ENCODE measurements around the gene ANKRD44.

Gene ANKRD44

GRCh38 chr2:197208024-197208423, 102.6 kb downstream of the ANKRD44 start:
- no peaks in the 10 kb centered on the region for H3K27me3 Mint-ChIP-seq
- peak overlapping the region; percentile 71 for H3K4me3 Mint-ChIP-seq
- peaks cover 98% of the 10 kb centered on the region for H3K4me1 Mint-ChIP-seq
- peak overlapping the region; percentile 97 for H3K27ac Mint-ChIP-seq
- H3K9me3 Mint-ChIP-seq, result no peaks in the 10 kb centered on the region
- H3K36me3 Mint-ChIP-seq, result peaks cover 6% of the 10 kb centered on the region

GRCh38 chr2:197207598-197207997, 103.0 kb downstream of the ANKRD44 start:
- H3K4me1 Mint-ChIP-seq, result peaks cover 97% of the 10 kb centered on the region
- no peaks in the 10 kb centered on the region for H3K27me3 Mint-ChIP-seq
- peak overlapping the region; percentile 97 for H3K27ac Mint-ChIP-seq
- H3K9me3 Mint-ChIP-seq, result no peaks in the 10 kb centered on the region
- H3K36me3 Mint-ChIP-seq, result peaks cover 6% of the 10 kb centered on the region
- peak overlapping the region; percentile 71 for H3K4me3 Mint-ChIP-seq

- H3K27me3 Mint-ChIP-seq, result no peaks in the 10 kb centered on the region
- peaks cover 96% of the 10 kb centered on the region for H3K4me1 Mint-ChIP-seq
- H3K4me3 Mint-ChIP-seq, result peak overlapping the region; percentile 71
- H3K27ac Mint-ChIP-seq, result peak overlapping the region; percentile 97
- peaks cover 9% of the 10 kb centered on the region for H3K36me3 Mint-ChIP-seq
- H3K9me3 Mint-ChIP-seq, result no peaks in the 10 kb centered on the region
These were observed 103.5 kb downstream of the ANKRD44 start for GRCh38 chr2:197207106-197207505.

- Mint-ChIP-seq H3K36me3 (peaks cover 13% of the 10 kb centered on the region), H3K4me3 (peak overlapping the region; percentile 71)
These were observed 104.9 kb downstream of the ANKRD44 start for GRCh38 chr2:197205585-197206215.

GRCh38 chr2:197204519-197205250, 105.9 kb downstream of the ANKRD44 start:
- H3K36me3 Mint-ChIP-seq, result peaks cover 13% of the 10 kb centered on the region
- peak overlapping the region; percentile 96 for H3K27ac Mint-ChIP-seq
- peaks cover 96% of the 10 kb centered on the region for H3K4me1 Mint-ChIP-seq
- no peaks in the 10 kb centered on the region for H3K27me3 Mint-ChIP-seq
- H3K9me3 Mint-ChIP-seq, result no peaks in the 10 kb centered on the region
- H3K4me3 Mint-ChIP-seq, result no peak overlapping the region

More at GRCh38 chr2:197205585-197206215, 104.9 kb downstream of the ANKRD44 start:
- H3K27ac Mint-ChIP-seq, result peak overlapping the region; percentile 96
- H3K27me3 Mint-ChIP-seq, result no peaks in the 10 kb centered on the region
- no peaks in the 10 kb centered on the region for H3K9me3 Mint-ChIP-seq
- peaks cover 96% of the 10 kb centered on the region for H3K4me1 Mint-ChIP-seq

GRCh38 chr2:197201874-197202273, 108.7 kb downstream of the ANKRD44 start:
- H3K27me3 Mint-ChIP-seq, result no peaks in the 10 kb centered on the region
- no peaks in the 10 kb centered on the region for H3K9me3 Mint-ChIP-seq
- peak overlapping the region; percentile 96 for H3K27ac Mint-ChIP-seq
- H3K4me3 Mint-ChIP-seq, result peak overlapping the region; percentile 34
- H3K36me3 Mint-ChIP-seq, result peaks cover 13% of the 10 kb centered on the region
- peaks cover 96% of the 10 kb centered on the region for H3K4me1 Mint-ChIP-seq

- peak overlapping the region; percentile 66 for H3K4me3 Mint-ChIP-seq
These were observed 109.9 kb downstream of the ANKRD44 start for GRCh38 chr2:197200762-197201058.

GRCh38 chr2:197200051-197200761, 110.4 kb downstream of the ANKRD44 start:
- Mint-ChIP-seq H3K9me3 (no peaks in the 10 kb centered on the region), H3K4me1 (peaks cover 96% of the 10 kb centered on the region), H3K27ac (peak overlapping the region; percentile 96), H3K4me3 (peak overlapping the region; percentile 66), H3K27me3 (no peaks in the 10 kb centered on the region), H3K36me3 (peaks cover 12% of the 10 kb centered on the region)

More at GRCh38 chr2:197200762-197201058, 109.9 kb downstream of the ANKRD44 start:
- no peaks in the 10 kb centered on the region for H3K9me3 Mint-ChIP-seq
- H3K36me3 Mint-ChIP-seq, result peaks cover 12% of the 10 kb centered on the region
- no peaks in the 10 kb centered on the region for H3K27me3 Mint-ChIP-seq
- H3K27ac Mint-ChIP-seq, result peak overlapping the region; percentile 96
- peaks cover 96% of the 10 kb centered on the region for H3K4me1 Mint-ChIP-seq

GRCh38 chr2:197198890-197199289, 111.7 kb downstream of the ANKRD44 start:
- Mint-ChIP-seq H3K36me3 (peaks cover 14% of the 10 kb centered on the region), H3K4me1 (peaks cover 96% of the 10 kb centered on the region), H3K4me3 (peak overlapping the region; percentile 90), H3K27me3 (no peaks in the 10 kb centered on the region), H3K27ac (peak overlapping the region; percentile 96), H3K9me3 (no peaks in the 10 kb centered on the region)

GRCh38 chr2:197197895-197198311, 112.7 kb downstream of the ANKRD44 start:
- H3K27me3 Mint-ChIP-seq, result no peaks in the 10 kb centered on the region
- H3K27ac Mint-ChIP-seq, result peak overlapping the region; percentile 99
- H3K4me3 Mint-ChIP-seq, result peak overlapping the region; percentile 90
- peaks cover 10% of the 10 kb centered on the region for H3K36me3 Mint-ChIP-seq
- no peaks in the 10 kb centered on the region for H3K9me3 Mint-ChIP-seq
- H3K4me1 Mint-ChIP-seq, result peaks cover 91% of the 10 kb centered on the region

GRCh38 chr2:197196541-197197180, 113.9 kb downstream of the ANKRD44 start:
- peak overlapping the region; percentile 90 for H3K4me3 Mint-ChIP-seq
- H3K4me1 Mint-ChIP-seq, result peaks cover 92% of the 10 kb centered on the region
- peak overlapping the region; percentile 99 for H3K27ac Mint-ChIP-seq
- peaks cover 4% of the 10 kb centered on the region for H3K36me3 Mint-ChIP-seq
- no peaks in the 10 kb centered on the region for H3K9me3 Mint-ChIP-seq
- no peaks in the 10 kb centered on the region for H3K27me3 Mint-ChIP-seq

GRCh38 chr2:197195518-197195917, 115.1 kb downstream of the ANKRD44 start:
- Mint-ChIP-seq H3K36me3 (peaks cover 3% of the 10 kb centered on the region), H3K9me3 (no peaks in the 10 kb centered on the region)

GRCh38 chr2:197191940-197192322, 118.6 kb downstream of the ANKRD44 start:
- Mint-ChIP-seq H3K9me3 (no peaks in the 10 kb centered on the region), H3K4me1 (peaks cover 91% of the 10 kb centered on the region), H3K36me3 (peaks cover 2% of the 10 kb centered on the region), H3K27ac (peak overlapping the region; percentile 88), H3K4me3 (peak overlapping the region; percentile 31), H3K27me3 (no peaks in the 10 kb centered on the region)

More at GRCh38 chr2:197195518-197195917, 115.1 kb downstream of the ANKRD44 start:
- H3K4me1 Mint-ChIP-seq, result peaks cover 92% of the 10 kb centered on the region
- H3K27ac Mint-ChIP-seq, result peak overlapping the region; percentile 99
- peak overlapping the region; percentile 90 for H3K4me3 Mint-ChIP-seq
- H3K27me3 Mint-ChIP-seq, result no peaks in the 10 kb centered on the region

- peaks cover 90% of the 10 kb centered on the region for H3K4me1 Mint-ChIP-seq
- no peaks in the 10 kb centered on the region for H3K27me3 Mint-ChIP-seq
- peak overlapping the region; percentile 31 for H3K4me3 Mint-ChIP-seq
- no peaks in the 10 kb centered on the region for H3K9me3 Mint-ChIP-seq
- peak overlapping the region; percentile 88 for H3K27ac Mint-ChIP-seq
- peaks cover 2% of the 10 kb centered on the region for H3K36me3 Mint-ChIP-seq
These were observed 119.2 kb downstream of the ANKRD44 start for GRCh38 chr2:197191177-197191939.

- Mint-ChIP-seq H3K27ac (no peak overlapping the region), H3K4me1 (peaks cover 89% of the 10 kb centered on the region), H3K9me3 (no peaks in the 10 kb centered on the region), H3K4me3 (no peak overlapping the region), H3K36me3 (peaks cover 8% of the 10 kb centered on the region), H3K27me3 (no peaks in the 10 kb centered on the region)
These were observed 120.5 kb downstream of the ANKRD44 start for GRCh38 chr2:197190100-197190432.

Data from activated naive CD4-positive, alpha-beta T cell treated with anti-CD3 and anti-CD28 coated beads, Interleukin-2, amount 50 U/mL, for 24 hours (primary cell).